Measurements from ENCODE around the gene FILIP1L.

- TF ChIP-seq SP2 (IDR thresholded peaks at IDR 0.05; ENCODE audit: low read length) (no peak), EP300 (IDR thresholded peaks at IDR 0.05; ENCODE audit: borderline replicate concordance in 1 of 2, low read depth in 2 of 2, low read length in 2 of 2) (no peak)
Measured at GRCh38 chr3:100023150-100023549, 91.2 kb downstream of the FILIP1L start.

Data from H1 (cell line).